Activated CD8-positive, alpha-beta memory T cell treated with anti-CD3 and anti-CD28 coated beads, Interleukin-2, amount 50 U/mL, for 48 hours (primary cell): Measurements from ENCODE around the gene MBL2.

Source experiments
- DNase-seq: peaks from one replicate; pipeline ENCODE4 v3.0.0-alpha.2; 2020

Gene MBL2

DNA sequence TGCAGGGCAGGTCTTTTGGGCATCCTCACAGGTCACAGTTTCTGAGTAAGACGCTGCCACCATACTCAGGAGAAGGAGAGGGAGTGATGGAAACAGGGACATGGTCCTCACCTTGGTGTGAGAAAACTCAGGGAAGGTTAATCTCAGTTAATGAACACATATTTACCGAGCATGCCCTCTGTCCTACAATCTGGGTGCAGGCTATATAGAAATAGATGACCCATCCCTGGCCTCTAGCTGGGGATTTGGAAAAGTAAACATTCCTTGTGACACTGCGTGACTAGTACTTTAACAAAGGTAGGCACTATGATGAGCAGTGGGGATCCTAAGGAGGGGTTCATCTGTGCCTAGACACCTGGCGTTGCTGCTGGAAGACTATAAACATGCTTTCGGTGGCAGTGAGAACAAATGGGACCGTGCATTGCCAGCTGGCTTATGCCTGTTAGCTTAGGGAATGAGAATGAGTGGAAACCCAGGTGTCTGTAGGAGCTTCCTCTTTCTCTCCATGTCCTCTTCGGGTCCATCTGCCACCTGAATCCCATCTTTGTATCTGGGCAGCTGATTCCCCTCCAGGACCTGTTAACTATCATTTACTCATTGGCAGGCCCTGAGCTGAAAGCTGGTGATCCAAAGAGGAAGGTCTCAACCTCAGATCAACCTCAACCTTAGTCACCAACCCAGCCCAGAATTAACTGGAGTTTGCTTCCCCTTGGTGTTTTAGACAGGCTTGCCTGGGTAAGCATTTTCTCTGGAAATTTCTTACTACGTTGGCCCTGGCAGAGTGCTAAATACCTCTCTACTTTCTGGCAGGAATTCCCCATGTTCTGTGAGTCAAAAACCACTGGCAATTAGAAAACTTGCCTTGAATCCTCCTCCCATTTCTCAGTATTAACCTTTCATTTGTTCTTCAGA lies 794 bp downstream of the MBL2 start:
- DNase-seq = no peak

DNA sequence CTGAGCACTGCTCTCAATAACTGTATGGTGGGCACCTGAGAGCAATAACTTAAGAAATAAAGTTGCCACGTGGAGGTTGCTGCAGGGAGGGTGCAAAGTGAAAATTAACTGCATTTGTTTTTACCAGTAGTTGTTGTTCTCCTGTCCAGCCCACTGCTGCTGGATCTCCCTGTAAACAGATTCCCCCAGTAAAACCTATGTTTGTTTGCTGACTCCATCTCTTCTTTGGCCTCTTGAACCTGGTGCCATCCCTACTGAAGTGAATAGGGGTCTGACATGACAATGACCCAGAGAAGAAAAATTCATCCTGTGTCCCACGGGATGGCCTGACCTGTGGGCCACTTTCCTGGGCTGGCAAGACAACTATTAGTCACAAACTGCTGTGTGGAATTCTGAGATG lies 1.7 kb downstream of the MBL2 start:
- no peak for DNase-seq

DNA sequence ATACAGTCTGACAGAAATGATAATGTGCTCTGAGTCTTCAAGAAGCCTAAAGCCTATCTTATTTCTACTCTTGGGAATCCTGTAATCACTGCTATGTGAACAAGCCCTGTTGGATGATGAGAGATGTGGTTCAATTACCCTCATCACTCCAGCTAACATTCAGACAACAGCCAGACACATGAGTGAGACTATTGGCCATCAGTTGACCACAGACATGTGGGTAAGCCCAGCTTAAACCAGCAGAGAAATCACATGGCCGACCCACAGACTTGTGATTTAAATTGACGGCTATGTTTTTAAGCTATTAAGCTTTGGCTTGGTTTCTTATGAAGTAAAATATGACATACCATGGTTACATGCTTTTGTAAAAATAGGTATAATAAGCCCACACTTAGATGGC lies 2.6 kb downstream of the MBL2 start:
- no peak for DNase-seq

DNA sequence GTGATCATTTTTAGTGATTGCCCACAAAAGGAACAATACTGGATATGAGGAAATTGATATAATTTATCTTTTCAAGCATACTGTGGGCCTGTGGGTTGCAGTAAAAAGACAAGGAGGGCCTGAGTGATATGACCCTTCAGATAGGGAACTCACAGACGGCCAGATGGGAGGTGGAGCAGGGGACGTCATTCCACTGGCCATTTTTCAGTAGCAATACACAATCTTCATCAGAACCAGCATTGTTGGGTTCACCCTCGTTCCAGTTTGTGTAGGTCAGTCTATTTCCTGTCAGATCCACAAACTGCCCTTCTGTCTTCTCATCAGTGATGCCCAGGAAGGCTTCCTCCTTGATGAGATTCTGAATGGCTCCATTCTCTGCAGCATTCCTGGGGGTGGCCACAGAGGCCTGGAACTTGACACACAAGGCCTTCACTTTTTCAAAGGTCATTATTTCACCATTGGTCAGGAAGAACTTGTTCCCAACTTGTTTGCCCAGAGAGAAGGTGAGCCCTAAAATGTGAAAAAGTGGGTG lies 4.5 kb downstream of the MBL2 start:
- DNase-seq = no peak

DNA sequence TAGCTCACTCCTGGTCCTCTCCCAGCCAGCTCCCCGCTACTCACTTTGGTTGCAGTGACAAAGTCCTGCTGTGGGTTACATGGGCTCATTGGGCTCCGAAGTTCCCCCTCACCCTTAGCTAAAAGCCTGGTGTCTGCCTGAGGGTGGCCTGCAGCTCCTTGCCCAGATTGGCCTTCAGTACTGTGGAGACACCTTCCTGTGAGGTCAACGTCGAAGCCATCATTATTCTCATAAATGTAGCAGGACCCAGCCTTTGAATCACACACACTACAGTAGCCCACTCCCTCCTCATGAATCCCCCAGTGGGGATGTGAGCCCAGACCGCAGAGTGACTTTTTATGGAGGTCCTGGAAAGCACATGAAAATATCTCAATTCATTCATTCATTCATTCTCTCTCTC lies 10.5 kb downstream of the MBL2 start:
- no peak for DNase-seq

DNA sequence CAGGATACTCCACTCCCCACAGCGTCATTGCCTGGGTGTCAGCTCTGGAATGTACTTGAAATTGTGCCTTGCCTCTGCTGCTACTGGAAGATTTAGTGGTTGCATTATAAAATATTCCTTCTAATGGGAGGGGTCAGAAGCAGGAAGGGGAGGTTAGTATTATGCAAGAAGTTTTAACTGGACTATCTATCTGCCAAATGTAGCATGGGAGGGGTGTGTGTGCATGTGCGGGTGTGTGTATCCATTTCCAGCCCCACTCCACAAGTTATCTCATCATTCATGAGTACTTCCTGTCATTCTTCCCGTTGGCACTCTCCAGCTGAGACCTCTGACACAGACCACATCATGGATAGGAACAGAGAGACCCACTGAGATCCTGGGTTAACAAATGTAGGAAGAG lies 13.4 kb downstream of the MBL2 start:
- DNase-seq = no peak

DNA sequence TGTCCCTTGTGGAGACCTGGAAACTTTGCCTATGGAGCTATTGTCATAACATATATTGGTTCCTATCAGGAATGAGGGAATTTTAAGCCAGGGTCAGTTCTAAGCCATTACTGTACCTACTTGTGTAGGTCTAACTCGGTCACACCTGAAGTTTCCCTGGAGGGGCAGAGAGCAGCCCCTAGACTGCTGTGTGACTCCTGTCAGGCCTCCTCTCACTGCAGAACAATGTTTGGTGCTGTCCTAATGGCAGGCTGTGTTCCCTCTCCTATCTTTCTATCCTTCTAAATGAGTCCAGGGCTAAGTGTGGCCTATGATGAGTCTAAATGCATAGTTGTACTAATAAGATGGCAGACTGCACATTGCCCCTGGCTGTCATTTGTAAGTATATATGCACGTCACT lies 14.2 kb downstream of the MBL2 start:
- DNase-seq = no peak

DNA sequence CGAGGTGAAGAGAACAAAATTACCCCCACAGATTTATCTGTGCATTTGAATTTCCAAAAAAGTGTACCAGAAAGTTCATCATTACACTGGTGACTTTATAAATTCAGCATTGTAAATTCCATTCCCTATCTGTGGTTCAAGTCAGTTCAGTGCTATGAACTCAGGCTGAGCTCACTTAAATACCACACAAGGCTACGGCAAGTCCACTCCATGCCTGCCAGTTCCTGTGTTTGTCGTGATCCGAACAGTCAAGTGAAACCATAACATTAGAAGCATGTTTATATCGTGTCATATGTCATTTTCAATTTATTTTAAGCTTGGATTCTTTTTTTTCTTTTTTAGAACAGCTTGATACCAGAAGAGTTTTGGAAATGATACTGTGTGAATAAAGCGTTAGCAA lies 14.8 kb downstream of the MBL2 start:
- DNase-seq = no peak

DNA sequence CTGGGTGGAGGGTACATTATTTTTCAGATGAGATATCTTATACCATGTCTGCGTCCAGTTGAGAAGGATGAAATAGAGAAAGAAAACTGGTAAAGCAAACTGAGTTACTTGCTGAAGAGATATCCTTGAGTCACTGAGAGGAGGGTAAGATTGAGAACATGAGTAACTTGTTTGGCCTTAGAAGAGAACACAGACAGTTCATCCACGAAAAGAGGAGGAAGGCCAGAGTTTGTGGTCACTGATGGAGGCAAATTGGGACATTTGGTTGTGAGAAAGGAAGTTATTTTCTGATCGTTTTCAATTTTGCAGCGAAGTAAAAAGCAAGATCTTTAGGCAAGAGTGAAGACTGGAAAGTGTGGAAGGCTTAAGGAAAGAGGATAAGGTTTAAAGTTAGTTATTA lies 15.6 kb downstream of the MBL2 start:
- no peak for DNase-seq

DNA sequence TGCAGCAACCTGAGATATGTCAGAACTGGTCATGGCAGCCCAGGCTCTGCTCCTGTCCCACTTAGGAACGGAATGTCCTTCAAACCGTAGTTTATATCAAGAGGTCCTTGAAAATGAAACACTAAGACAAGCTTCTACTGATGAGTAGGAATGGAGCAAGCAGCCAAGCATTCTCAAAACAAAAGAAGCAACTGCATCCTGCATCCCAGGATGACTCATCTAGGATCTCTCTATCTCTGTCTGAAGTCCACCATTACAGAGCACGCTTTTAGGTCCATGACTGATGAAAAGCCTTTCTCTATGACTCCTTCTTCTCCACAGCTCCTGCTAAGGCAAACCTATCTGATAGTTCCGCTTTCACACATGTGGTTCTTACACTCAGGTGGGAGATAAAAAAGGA lies 16.3 kb downstream of the MBL2 start:
- no peak for DNase-seq

DNA sequence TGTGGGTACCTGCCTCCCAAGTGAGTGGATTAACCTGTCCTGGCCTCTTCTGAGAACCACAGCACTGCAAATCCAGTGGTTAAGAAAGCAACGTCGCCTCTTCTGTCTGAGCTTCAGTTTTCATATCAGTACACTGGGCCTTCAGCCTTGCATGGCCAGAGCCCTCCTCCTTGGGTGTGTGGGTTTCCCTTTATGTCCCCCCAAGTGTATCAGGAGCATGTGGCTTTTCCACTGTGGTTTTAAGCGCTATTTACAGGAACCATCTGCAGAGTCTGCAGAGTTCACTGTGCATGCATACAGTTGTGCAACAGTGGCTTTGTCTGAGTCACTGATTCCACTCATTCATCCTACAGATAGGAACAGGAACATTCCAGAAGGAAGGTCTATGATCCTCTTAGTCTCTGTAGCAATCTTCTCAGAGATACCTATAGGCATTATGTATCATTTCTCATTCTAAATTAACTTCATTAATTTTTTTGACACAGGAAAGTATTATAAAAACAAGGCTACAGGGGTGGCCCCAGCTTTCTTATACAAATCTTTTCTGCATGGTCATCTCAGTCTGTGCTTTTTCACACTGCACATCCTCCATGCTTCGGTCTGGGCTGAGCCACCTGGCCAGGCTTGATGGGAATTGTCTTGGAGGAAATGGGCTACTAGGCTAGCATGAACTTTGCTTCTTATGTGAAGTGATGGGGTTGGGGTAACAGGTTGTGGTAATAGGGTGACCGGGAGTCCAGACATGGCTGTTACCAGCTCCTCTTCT lies 17.1 kb downstream of the MBL2 start:
- DNase-seq = no peak

DNA sequence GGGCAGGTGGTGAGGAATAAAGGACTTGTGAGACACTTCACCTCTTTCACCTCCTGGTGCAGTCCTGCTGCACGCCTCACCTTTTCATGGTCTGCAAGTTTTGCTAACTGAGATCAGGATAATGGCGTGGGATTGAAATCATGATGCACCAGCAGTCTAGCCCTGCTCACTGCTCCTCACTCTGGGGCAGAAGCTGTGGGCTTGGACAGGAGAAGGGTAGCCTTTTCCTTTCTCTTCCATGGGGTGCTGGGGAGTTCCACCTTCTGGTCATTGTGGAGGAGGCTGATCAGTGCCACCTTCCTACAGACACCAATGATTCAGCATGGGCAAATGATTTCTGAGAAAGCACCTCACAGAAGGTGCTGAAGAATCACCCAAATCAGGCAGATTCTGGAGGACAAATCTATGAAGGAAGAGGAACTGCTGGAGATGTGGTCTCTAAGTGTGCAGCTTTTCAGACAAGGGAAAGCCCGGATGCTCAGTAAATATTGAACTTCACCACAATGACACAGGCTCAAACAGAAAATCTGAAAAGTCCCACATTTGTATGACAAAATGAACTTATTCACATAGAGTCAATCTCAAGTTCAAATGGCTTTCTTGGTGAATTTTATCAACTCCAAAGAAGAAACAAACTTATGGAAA lies 19.7 kb downstream of the MBL2 start:
- no peak for DNase-seq

DNA sequence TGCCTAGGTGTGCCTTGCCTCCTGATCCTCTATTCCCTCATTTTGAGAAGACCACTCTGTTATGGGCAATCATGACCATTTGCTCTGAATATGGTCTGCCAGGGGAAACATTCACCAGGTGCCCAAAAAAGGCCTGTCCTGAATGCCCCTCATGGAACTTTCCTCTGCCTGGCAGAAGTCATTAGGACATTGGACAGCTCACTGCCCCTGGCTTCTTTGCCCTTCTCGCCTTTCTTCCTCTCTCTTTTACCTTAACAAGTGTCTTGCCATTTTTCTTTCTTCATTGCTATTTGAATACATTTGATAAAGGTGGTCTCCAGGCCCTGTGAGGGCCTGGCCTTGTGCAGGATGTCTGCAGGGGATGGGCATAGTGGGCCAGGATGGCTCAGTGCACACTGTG lies 20.3 kb downstream of the MBL2 start:
- DNase-seq = no peak

DNA sequence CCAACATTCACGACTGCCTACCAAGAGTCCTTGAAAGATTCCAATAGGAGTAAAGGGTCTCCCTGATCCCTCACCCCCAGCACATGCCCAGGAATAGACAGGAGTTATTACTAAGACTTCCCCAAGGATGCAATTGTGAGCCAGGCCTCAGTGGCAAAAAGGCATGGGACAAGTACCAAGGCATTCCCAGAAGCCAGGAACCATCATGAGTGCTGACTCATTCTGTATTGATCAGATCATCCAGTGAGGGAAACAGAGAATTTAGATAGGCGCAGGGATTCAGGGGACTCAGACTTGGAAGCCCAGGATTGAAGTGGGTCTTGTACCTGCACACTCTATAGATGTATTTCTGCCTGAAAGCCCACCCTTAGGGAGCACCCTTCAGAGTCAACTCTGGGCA lies 21.2 kb downstream of the MBL2 start:
- no peak for DNase-seq

DNA sequence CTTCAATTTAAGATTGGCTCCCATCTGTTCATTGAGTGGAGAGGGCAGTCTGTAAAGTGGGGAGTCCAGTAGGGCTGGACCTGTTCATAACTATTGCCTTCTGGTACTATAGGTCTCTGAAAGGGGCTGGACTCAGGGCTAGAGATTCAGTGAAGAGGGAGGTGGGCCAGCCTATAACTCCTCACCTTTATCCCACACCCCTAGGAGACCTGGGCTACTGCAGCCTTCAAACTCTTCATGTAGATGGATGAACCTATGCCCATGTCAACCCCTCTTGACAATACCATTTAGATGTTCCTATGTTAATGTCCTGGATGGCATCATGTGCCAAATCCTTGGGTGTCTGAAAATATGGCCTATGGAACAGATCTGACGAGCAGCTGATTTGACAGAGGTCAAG lies 22.0 kb downstream of the MBL2 start:
- no peak for DNase-seq

DNA sequence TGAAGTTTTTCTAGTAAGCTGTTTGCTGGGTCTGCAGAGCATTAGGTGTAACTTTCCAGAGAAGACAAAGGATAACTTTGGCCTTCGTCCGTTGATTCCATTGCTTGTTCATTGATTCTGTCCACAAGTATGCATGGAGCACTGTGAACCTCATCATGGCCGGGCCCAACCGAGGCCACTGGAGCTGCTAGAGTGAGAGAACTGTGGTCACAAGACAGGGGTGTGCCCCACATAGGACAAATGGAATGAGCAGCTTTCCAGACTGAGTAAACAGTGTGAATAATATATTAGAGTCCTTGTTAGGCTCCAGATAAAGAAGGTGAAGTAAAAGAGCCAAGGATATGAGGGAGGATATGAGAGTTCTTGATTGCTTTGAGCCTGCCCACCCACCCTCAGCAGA lies 24.9 kb downstream of the MBL2 start:
- DNase-seq = no peak

DNA sequence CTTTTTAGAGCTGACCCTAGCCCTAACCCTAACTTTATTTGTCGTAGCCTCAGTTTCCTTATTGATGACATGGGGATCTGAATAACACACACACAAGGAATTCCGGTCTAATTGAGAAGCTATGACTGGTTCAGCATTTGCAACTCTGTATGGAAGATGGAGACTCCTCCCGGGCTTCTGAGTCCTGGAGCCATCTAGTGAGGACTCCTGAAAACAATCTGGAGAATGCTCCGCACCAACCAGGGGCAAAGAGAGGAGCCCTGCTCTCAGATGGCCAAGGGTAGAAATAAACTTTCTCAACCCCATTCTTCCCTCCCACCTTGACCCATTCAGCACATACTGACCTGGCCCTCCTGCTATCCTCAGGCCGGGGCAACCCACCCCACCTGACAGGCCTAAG lies 26.4 kb downstream of the MBL2 start:
- DNase-seq = no peak

DNA sequence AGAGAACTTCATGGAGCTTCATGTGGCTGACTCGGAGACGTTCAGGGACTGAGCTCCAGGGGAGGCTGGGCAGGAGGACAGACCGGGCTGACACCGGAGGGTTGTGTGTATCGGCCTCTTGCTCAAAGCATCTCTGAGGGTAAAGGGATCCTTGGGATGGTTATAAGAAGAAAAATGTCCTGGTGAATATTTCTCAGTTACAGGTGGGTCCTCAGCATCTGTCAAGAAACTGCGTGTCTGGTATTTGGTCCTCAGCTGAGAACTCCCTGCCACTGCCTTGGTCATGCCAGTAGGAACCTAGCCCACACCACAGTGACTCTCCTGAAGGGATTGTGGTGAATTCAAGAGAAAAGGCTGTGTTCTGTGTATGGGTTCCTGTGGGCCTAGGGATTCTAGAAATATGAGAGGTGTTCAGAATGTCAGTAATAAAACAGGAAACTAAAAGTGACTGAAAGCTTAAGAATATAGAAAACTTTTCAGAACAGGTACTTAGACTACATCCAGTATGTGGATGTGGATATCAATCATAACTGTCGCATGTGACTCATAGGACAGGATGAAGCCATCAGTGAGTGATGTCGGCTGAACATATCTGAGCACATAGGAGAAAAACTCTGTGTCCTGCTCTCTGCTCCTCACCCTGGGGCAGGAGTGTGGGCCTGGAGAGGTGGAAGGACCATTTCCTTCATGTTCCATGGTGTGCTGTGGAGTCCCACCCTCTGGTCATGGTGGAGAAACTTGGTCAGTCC lies 28.4 kb downstream of the MBL2 start:
- DNase-seq = no peak

DNA sequence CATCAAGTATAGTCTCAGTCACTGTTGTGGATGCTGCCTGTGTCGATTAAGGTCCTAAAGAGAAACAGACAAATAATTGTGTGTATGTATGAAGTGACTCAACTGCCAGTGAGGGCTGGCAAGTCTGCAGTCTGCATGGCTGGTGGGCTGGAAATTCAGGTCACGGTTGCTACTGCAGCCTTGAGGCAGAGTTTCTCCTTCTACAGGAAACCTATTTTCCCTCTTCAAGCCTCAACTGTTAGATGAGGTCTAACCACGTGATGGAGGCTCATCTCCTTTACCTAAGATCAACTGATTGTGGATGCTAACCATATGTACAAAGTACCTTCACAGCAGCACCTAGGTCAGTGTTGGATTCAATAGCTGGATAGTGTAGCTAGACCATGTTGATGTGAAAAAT lies 29.9 kb downstream of the MBL2 start:
- no peak for DNase-seq

DNA sequence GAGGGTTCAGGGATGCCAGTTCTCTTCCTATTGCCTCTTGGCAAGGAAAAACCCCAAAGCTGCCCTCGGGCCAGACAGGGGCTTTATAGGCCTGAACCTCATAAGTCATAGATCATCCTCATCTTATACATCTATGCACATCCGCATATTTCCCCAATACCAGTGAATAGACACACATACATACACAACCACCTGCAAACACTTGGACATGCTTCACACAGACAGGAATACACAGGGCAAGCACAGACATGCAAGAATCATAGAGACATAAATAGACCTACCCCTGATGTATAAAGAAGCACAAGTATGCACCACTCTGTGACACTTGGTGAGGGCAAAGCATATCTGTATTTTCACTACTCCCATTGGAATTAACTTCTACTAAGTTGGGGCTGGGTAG lies 30.7 kb downstream of the MBL2 start:
- no peak for DNase-seq

DNA sequence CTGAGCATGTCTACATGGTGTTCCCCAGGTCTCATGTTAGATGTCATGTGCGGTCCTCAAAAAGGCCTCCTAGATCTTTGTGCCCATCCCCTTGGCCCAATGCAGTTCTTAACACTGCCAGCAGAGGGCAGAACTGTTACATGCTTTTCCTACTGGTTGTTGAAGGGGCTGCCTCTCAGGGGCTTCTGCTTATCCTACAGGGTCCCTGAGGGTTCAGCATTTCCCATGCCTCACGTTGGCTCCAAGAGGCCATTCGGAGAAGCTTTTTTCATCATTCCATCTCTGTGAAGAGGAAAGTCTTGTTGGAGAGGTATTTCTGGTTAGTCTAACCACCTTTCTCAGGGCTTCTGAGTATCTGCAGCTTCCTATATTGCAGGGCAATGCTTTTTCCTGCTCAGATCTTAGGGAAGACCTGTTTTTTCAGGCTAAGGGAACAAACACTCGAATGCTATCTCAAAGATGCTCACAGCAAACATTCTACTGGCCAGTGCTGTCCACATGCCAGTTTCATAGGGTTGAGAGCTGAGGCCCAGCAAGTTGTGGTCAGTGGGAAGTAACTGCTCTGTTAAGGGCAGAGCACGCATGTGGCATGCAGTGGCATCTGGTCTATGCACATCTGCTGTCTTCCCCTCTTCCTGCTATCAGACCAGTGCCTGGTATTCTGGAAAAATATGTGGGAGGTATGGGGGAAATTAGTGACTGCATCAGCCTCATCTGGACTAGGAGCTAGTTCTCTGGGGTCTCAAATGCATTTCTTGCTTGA lies 31.5 kb downstream of the MBL2 start:
- peak; percentile 79 for DNase-seq

DNA sequence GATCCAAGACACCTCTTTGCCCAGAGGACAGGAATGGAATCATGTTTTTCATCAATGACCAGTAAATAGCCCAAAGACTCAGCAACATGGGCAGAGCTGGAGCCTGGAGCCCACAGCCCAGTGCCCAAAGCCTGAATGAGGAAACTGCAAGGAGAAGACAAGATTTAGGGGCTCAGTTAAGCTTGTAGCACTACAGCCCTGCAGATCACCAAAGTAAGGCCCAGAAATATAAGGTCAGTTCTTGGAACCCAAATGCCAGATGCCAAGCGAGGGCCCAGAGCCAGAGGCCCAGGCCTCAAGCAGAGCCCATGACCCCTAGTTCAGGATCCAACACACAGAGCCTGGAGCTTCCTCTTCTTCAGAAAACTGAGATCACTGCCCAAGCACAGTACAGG lies 32.4 kb downstream of the MBL2 start:
- DNase-seq = no peak
